HEK293 (cell line): ENCODE data around the gene OR52E5.

ENCODE experiments used
- CTCF ChIP-seq: fragments of 450-650 bp; formaldehyde crosslinking; IDR thresholded peaks from 2 replicates; pipeline ENCODE4 v1.5.1; 2016; ENCODE audit warnings: missing biosample characterization, missing genetic modification characterization
- KLF17 ChIP-seq: fragments of 450-650 bp; formaldehyde crosslinking; IDR thresholded peaks from 2 replicates; pipeline ENCODE4 v1.5.1; 2016; ENCODE audit warnings: missing biosample characterization, missing genetic modification characterization
- ZBTB49 ChIP-seq: fragments of 450-650 bp; formaldehyde crosslinking; IDR thresholded peaks from 2 replicates; pipeline ENCODE4 v1.5.1; 2016; ENCODE audit warnings: missing biosample characterization, missing genetic modification characterization, low read depth
- ZNF274 ChIP-seq, 2 experiments: fragments of 200-500 bp in 1 of 2; fragments of 450-650 bp in 1 of 2; sonication (Bioruptor generic) in 1 of 2; formaldehyde crosslinking in 1 of 2; IDR thresholded peaks; 2 replicates each; pipeline versions ENCODE4 v1.5.1 to v1.6.1; 2014 to 2016; ENCODE audit warnings: borderline replicate concordance in 1 of 2, inconsistent platforms in 1 of 2, low read length in 1 of 2, missing biosample characterization in 1 of 2, missing genetic modification characterization in 1 of 2
- ZNF549 ChIP-seq: fragments of 450-650 bp; IDR thresholded peaks from 2 replicates; pipeline ENCODE4 v1.5.1; 2018; ENCODE audit warnings: missing biosample characterization, missing genetic modification characterization, mild to moderate bottlenecking, inconsistent platforms, moderate library complexity
- ZNF629 ChIP-seq: fragments of 450-650 bp; formaldehyde crosslinking; IDR thresholded peaks from 2 replicates; pipeline ENCODE4 v1.5.1; 2017; ENCODE audit warnings: missing biosample characterization, missing genetic modification characterization

GRCh38 chr11:5847711-5848110 is 45.3 kb upstream of the OR52E5 start:
- no peak for TF ChIP-seq ZBTB49 (tag by site-specific recombination)
- TF ChIP-seq CTCF (tag by site-specific recombination) = no peak
- no peak for TF ChIP-seq ZNF629 (tag by site-specific recombination)
- TF ChIP-seq KLF17 (tag by site-specific recombination) = no peak
- TF ChIP-seq ZNF274 (IDR thresholded peaks at IDR 0.05; ENCODE audit: low read length) = no peak
- TF ChIP-seq ZNF274 (tag by site-specific recombination; IDR thresholded peaks at IDR 0.05; ENCODE audit: borderline replicate concordance) = no peak
- no peak for TF ChIP-seq ZNF549
